GM12878 (cell line): Measurements from ENCODE around the gene SAPCD2. TPM values are rescaled to one million over a fixed set of nuclear protein-coding genes. Genes with fewer than 3 reads are reported as not detected.
A peak's percentile ranks its signal among the peaks of the same experiment; 100 is the strongest.

Experiments
- ATF3 ChIP-seq: IDR thresholded peaks from 2 replicates; pipeline ENCODE4 v1.6.1; 2011; ENCODE audit warnings: low read depth, mild to moderate bottlenecking, low read length, moderate library complexity, borderline replicate concordance; ENCODE audit errors: extremely low read depth
- ATF7 ChIP-seq: fragments of 450-650 bp; IDR thresholded peaks from 2 replicates; pipeline ENCODE4 v1.6.1; 2016; ENCODE audit warnings: low read depth, mild to moderate bottlenecking
- BMI1 ChIP-seq: fragments of 450-650 bp; IDR thresholded peaks from 2 replicates; pipeline ENCODE4 v1.6.1; 2016; ENCODE audit warnings: mild to moderate bottlenecking, moderate library complexity, borderline replicate concordance
- CEBPZ ChIP-seq: fragments of 150-350 bp; IDR thresholded peaks from 2 replicates; pipeline ENCODE4 v1.6.1; 2016; ENCODE audit warnings: low read depth, low read length
- CHD1 ChIP-seq: IDR thresholded peaks from 2 replicates; pipeline ENCODE4 v1.6.1; 2012; ENCODE audit warnings: low read depth, low read length, improper control_type of control experiment
- DPF2 ChIP-seq: fragments of 450-650 bp; IDR thresholded peaks from 2 replicates; pipeline ENCODE4 v1.6.1; 2017; ENCODE audit warnings: mild to moderate bottlenecking
- FOXK2 ChIP-seq: fragments of 450-650 bp; IDR thresholded peaks from 2 replicates; pipeline ENCODE4 v1.6.1; 2017; ENCODE audit warnings: mild to moderate bottlenecking, moderate library complexity
- HCFC1 ChIP-seq: fragments of 150-350 bp; IDR thresholded peaks from 2 replicates; pipeline ENCODE4 v1.6.1; 2014; ENCODE audit warnings: low read length
- IKZF1 ChIP-seq: fragments of 450-650 bp; conservative IDR thresholded peaks from 2 replicates; pipeline ENCODE4 v1.6.1; 2017; ENCODE audit warnings: antibody characterized with exemption, mild to moderate bottlenecking
- MLLT1 ChIP-seq: fragments of 450-650 bp; IDR thresholded peaks from 2 replicates; pipeline ENCODE4 v1.6.1; 2016; ENCODE audit warnings: mild to moderate bottlenecking
- MYB ChIP-seq: fragments of 150-350 bp; IDR thresholded peaks from 2 replicates; pipeline ENCODE4 v1.6.1; 2014; ENCODE audit warnings: mild to moderate bottlenecking, low read depth, low read length, borderline replicate concordance
- MYC ChIP-seq: IDR thresholded peaks from 2 replicates; pipeline ENCODE4 v1.6.1; 2011; ENCODE audit warnings: mild to moderate bottlenecking, low read length, moderate library complexity, inconsistent platforms; ENCODE audit not compliant: insufficient read depth, insufficient replicate concordance, insufficient read length, severe bottlenecking
- NBN ChIP-seq: fragments of 450-650 bp; IDR thresholded peaks from 2 replicates; pipeline ENCODE4 v1.6.1; 2016
- RAD51 ChIP-seq: fragments of 450-650 bp; IDR thresholded peaks from 2 replicates; pipeline ENCODE4 v1.6.1; 2016; ENCODE audit warnings: moderate library complexity, mild to moderate bottlenecking, inconsistent platforms
- RCOR1 ChIP-seq: conservative IDR thresholded peaks from 2 replicates; pipeline ENCODE4 v1.6.1; 2012; ENCODE audit warnings: low read depth, low read length, improper control_type of control experiment
- RELA ChIP-seq: fragments of 450-650 bp; IDR thresholded peaks from 2 replicates; pipeline ENCODE4 v1.8.0; 2014; ENCODE audit warnings: borderline replicate concordance; ENCODE audit not compliant: partially characterized antibody
- RUNX3 ChIP-seq: IDR thresholded peaks from 2 replicates; pipeline ENCODE4 v1.6.1; 2012; ENCODE audit warnings: low read length, inconsistent platforms
- STAT1 ChIP-seq: fragments of 450-650 bp; conservative IDR thresholded peaks from 2 replicates; pipeline ENCODE4 v1.6.1; 2014; ENCODE audit warnings: antibody characterized with exemption, mild to moderate bottlenecking
- ZNF687 ChIP-seq: fragments of 450-650 bp; IDR thresholded peaks from 2 replicates; pipeline ENCODE4 v1.6.1; 2017; ENCODE audit warnings: mild to moderate bottlenecking, moderate library complexity
- polyA plus RNA-seq, 11 experiments: library from polyadenylated mRNA; depleted of rRNA in 4 of 11; unstranded in 6 of 11; stranded (reverse) in 5 of 11; fragments of >200 nt; fragmentation: Nextera tagmentation in 4 of 11; fragmentation: Illumina TruSeq in 1 of 11; extraction: Ambion mirVana in 4 of 11; extraction: Trizol in 1 of 11; gene quantifications; 1 replicate in 1 of 11; 2 replicates in 10 of 11; pipeline versions ENCODE4 v1.2.1 to v1.2.3, GENCODE V29; 2011 to 2016; ENCODE audit warnings: inconsistent platforms in 2 of 11, missing spikeins in 2 of 11, low read depth in 1 of 11
- total RNA-seq, 4 experiments: library from RNA; depleted of rRNA in 3 of 4; stranded (reverse); fragments of >200 nt in 3 of 4; fragmentation: Illumina TruSeq in 1 of 4; extraction: Trizol in 1 of 4; gene quantifications; 2 replicates each; pipeline versions ENCODE4 v1.2.1 to v1.2.3, GENCODE V29; 2013 to 2021

The SAPCD2 gene
- total and polyA plus RNA-seq, 10 of the 15 experiments (the other 5 are each of a cell fraction or from before 2014, with no cell fraction given), result 1.6 to 35.2 (median 7.2) TPM

- TF ChIP-seq ZNF687 (peak; percentile 40; the same call in 1 of the 2 replicates), STAT1 (0 out of 2 replicates have a peak, but pooled peaks have one; percentile 73), RCOR1 (no peak), ATF7 (no peak), RAD51 (peak; percentile 89), NBN (no peak; the same call in 1 of the 2 replicates), FOXK2 (peak; percentile 85), BMI1 (peak; percentile 96), RUNX3 (0 out of 2 replicates have a peak, but pooled peaks have one; percentile 7), RELA (peak; percentile 50), MYB (no peak), MYC (peak; percentile 15), MLLT1 (no peak), ATF3 (peak; percentile 39; the same call in 1 of the 2 replicates), CEBPZ (no peak), DPF2 (peak; percentile 67; the same call in 1 of the 2 replicates), CHD1 (0 out of 2 replicates have a peak, but pooled peaks have one; percentile 57), HCFC1 (peak; percentile 56), IKZF1 (peak; percentile 100)
Measured at GRCh38 chr9:137086531-137087408, 16.4 kb upstream of the SAPCD2 start, which contains the start of gene MAN1B1 (continued).
